Astrocyte of the cerebellum (primary cell): Measurements from ENCODE around the gene LRRC61.

Experiments used
- DNase-seq: peaks from one replicate; pipeline ENCODE4 v3.0.0-alpha.2; 2011; ENCODE audit warnings: low read depth
- H3K4me3 ChIP-seq: 2 replicates; pipeline ENCODE4 v1.5.1; 2011; ENCODE audit warnings: mild to moderate bottlenecking, low read depth, low read length, moderate library complexity
- in situ Hi-C: cut with HindIII; loops from 2 replicates; pipeline ENCODE4 v1.10.0; 2017; ENCODE audit warnings: low sequenced_read_pairs
- TF ChIP-seq, protein P1 (sequence below): IDR thresholded peaks from 2 replicates; pipeline ENCODE4 v1.5.1; 2012; ENCODE audit warnings: low read length, low read depth, moderate library complexity, mild to moderate bottlenecking; ENCODE audit errors: missing control alignments

LRRC61 gene

DNA sequence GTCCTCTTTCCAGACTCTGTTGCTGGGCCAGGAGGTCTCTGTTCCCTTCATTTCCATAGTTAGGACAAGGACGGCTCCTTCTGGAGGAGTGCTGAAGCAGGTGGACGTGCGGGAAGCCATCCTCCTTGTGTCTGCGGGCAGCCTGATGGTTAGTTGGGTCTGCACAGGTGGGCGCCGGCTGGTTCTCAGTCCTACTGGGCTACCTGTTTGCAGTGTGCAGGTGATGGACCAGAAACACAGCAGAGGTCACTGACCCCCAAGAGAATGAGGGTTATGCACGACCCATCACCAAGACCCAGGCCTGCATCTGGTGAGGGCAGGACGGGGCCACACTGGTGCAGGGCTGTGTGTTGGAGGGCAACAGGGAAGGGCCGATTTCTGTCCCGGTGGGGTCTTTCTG, 10.5 kb downstream of the LRRC61 start:
- TF ChIP-seq, protein P1, sequence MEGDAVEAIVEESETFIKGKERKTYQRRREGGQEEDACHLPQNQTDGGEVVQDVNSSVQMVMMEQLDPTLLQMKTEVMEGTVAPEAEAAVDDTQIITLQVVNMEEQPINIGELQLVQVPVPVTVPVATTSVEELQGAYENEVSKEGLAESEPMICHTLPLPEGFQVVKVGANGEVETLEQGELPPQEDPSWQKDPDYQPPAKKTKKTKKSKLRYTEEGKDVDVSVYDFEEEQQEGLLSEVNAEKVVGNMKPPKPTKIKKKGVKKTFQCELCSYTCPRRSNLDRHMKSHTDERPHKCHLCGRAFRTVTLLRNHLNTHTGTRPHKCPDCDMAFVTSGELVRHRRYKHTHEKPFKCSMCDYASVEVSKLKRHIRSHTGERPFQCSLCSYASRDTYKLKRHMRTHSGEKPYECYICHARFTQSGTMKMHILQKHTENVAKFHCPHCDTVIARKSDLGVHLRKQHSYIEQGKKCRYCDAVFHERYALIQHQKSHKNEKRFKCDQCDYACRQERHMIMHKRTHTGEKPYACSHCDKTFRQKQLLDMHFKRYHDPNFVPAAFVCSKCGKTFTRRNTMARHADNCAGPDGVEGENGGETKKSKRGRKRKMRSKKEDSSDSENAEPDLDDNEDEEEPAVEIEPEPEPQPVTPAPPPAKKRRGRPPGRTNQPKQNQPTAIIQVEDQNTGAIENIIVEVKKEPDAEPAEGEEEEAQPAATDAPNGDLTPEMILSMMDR, result no peak
- DNase-seq, result no peak
- in situ Hi-C loops, result no loop called here
- no peak overlapping the region for H3K4me3 ChIP-seq

DNA sequence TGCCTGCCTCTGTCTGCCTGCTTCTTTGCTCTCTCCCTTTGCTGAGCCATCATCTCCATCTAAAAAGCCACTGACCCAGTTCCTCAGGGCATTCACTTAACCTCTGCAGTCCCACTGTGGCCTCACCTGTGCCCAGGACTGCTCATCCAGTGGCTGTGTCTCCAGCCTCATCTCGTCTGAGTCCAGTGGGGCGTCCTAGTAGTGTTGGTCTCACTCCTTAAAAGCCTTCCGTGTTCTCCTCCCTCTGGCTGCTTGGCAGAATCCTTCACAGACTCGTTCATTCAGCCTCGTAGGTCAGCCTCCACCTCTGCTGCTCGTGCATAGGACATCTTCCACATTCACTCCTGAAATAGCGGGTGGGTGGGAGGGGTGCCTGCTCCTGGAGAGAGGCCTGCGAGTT, 11.0 kb downstream of the LRRC61 start:
- in situ Hi-C loops, result no loop called here
- H3K4me3 ChIP-seq, result no peak overlapping the region
- DNase-seq, result no peak
- TF ChIP-seq, protein P1, result no peak

DNA sequence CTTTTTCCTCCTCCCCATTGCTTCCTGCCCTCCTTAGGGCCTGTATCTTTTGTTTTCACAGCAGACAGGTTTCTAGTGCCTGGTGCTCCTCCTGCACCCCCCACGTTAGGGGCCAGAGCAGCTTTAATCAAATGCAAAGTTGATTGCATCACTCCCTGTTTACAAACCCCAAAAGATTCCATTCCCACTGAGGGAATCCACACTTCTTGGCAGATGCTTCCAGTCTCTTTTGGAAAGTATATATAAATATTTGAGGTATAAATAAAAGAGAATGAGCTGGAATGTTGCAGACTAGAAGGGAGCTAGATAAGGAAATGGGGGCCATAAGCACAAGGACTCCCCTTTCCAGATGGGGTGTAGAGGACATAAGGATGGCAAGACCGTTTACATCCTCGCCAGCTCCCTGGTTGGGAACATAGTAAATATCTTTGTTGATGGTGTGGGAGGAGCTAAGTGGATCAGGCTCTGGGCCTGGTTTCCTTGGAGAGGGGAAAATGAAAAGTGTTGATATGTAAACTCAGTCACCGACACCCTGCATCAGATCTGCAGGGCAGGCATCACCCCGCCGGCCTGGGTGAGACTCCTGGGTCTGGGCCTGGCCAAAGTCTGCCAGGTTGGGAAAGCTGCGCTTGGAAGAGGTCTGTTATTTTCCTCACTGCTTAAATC, 12.1 kb downstream of the LRRC61 start:
- peak; percentile 83 for DNase-seq
- in situ Hi-C loops, result no loop called here
- TF ChIP-seq, protein P1, result no peak
- no peak overlapping the region for H3K4me3 ChIP-seq

DNA sequence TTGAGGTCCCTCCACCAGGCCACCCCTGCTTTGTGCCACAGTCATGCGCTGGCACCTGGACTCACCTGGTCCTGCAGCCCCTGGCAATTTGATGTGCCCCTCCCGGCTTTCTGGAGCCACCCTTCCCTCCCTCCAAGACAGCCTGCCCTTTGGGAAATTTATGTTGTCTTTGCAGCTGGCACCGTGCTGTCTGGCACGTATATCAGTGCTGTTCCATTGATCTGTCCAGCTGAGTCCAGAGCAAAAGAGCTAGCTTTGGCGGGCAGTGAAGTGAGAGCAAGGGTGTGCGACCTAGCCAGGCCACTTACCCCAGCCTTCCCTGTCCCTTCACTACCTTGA, 12.6 kb downstream of the LRRC61 start:
- TF ChIP-seq, protein P1, result no peak
- no peak overlapping the region for H3K4me3 ChIP-seq
- no peak for DNase-seq
- in situ Hi-C loops, result no loop called here

DNA sequence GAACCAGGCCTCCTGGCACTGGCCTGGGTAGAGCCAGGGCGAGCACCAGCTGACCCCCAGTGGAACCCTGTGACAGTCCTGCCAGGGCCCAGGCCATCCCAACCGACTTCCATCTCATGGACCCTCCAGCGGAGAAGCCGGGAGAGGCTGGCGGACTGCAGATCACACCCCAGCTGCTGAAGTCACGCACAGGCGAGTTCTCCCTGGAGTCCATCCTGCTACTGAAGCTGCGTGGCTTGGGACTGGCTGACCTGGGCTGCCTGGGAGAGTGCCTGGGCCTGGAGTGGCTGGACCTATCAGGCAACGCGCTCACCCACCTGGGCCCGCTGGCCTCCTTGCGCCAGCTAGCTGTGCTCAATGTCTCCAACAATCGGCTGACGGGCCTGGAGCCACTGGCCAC, 13.6 kb downstream of the LRRC61 start:
- DNase-seq, result no peak
- TF ChIP-seq, protein P1, result no peak
- H3K4me3 ChIP-seq, result no peak overlapping the region
- in situ Hi-C loops, result no loop called here

DNA sequence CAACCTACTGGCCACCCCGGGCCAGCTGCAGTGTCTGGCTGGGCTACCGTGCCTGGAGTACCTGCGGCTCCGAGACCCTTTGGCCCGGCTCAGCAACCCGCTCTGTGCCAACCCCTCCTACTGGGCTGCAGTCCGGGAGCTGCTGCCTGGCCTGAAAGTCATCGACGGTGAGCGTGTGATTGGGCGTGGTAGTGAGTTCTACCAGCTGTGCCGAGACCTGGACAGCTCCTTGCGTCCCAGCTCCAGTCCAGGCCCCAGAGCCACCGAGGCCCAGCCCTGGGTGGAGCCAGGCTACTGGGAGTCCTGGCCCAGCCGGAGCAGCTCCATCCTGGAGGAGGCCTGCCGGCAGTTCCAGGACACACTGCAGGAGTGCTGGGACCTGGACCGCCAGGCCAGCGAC, 14.0 kb downstream of the LRRC61 start:
- no peak for DNase-seq
- no peak overlapping the region for H3K4me3 ChIP-seq
- in situ Hi-C loops, result no loop called here
- TF ChIP-seq, protein P1, result no peak
